HUES6 (cell line): ENCODE measurements around the gene PDCD10.

Source experiments
- H3K27ac ChIP-seq: 2 replicates; pipeline ENCODE4 v1.7.0; 2013; ENCODE audit warnings: low read depth, mild to moderate bottlenecking, low read length, inconsistent platforms
- H3K27me3 ChIP-seq: 2 replicates; pipeline ENCODE4 v1.6.1; 2013; ENCODE audit warnings: low read length; ENCODE audit not compliant: control insufficient read depth, insufficient read depth
- H3K36me3 ChIP-seq: 2 replicates; pipeline ENCODE4 v1.6.1; 2013; ENCODE audit warnings: low read length; ENCODE audit not compliant: control insufficient read depth, insufficient read depth
- H3K4me1 ChIP-seq: 2 replicates; pipeline ENCODE4 v1.6.1; 2013; ENCODE audit warnings: low read length; ENCODE audit not compliant: control insufficient read depth, insufficient read depth
- H3K4me3 ChIP-seq: 2 replicates; pipeline ENCODE4 v1.5.1; 2013; ENCODE audit warnings: low read depth, low read length
- H3K9ac ChIP-seq: one replicate; pipeline ENCODE4 v1.6.1; 2013; ENCODE audit warnings: mild to moderate bottlenecking, low read length
- H3K9me3 ChIP-seq: 2 replicates; pipeline ENCODE4 v1.6.1; 2013; ENCODE audit warnings: low read depth, low read length; ENCODE audit not compliant: control insufficient read depth, insufficient read depth

The PDCD10 gene

DNA sequence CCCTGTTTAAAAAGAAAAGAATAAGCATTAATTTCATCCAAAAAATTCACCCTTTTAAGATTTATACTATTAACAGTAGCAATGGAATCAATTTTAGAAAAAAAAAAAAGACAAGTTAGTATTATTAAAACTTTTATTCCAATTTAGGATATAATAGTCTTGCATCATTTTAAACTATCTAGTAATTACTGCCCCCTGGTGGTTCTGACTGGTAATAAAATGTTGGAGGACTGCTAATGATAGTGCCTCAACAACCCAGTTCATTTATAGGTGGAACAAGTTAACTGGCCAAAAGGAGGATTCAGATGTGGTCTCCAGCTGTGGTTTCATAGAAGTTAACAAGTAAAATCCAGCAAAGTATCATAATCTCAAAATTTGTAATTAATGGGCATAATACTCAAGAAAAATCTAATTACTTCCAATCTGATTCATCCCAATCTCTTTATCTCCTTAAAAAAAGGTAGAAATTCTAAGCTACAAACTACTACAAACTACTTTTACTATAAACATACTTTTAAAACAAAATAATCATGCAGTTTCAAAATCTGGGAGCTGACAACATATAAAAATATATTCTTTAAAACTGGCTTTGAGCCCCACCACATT, 50.2 kb downstream of the PDCD10 start:
- Histone ChIP-seq H3K36me3 (peaks cover 40% of the 10 kb centered on the region), H3K9ac (no peak overlapping the region), H3K4me3 (no peak overlapping the region), H3K4me1 (peaks cover 3% of the 10 kb centered on the region; the same call in 1 of the 2 replicates), H3K27me3 (no peaks in the 10 kb centered on the region), H3K27ac (0 out of 2 replicates have a peak overlapping the region, but pooled peaks have one; percentile 47), H3K9me3 (no peaks in the 10 kb centered on the region)

- Histone ChIP-seq H3K4me1 (no peaks in the 10 kb centered on the region), H3K4me3 (no peak overlapping the region), H3K9me3 (peaks cover 6% of the 10 kb centered on the region), H3K36me3 (peaks cover 70% of the 10 kb centered on the region), H3K9ac (no peak overlapping the region), H3K27ac (no peak overlapping the region), H3K27me3 (no peaks in the 10 kb centered on the region)
Measured at GRCh38 chr3:167679526-167679925, 55.2 kb downstream of the PDCD10 start.

GRCh38 chr3:167675848-167676247, 58.8 kb downstream of the PDCD10 start:
- Histone ChIP-seq H3K4me3 (no peak overlapping the region), H3K27me3 (no peaks in the 10 kb centered on the region), H3K36me3 (peaks cover 68% of the 10 kb centered on the region), H3K27ac (no peak overlapping the region), H3K9ac (no peak overlapping the region), H3K9me3 (peaks cover 6% of the 10 kb centered on the region), H3K4me1 (no peaks in the 10 kb centered on the region)

DNA sequence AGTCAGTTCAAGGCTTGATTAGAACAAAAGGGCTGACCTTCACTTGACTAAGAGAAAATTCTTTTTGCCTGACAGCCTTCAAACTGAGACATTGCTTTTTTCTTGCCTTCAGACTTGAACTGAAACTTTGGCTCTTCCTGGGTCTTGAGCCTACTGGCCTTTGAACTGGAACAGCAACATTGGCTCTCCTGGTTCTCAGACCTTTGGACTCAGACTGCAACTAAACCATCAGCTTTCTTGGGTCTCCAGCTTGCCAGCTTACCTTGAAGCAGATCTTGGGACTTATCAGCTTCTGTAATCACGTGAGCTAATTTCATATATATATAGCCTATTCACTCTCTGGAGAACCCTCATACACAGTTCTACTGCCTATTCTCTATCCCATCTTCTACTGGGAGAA, 61.5 kb downstream of the PDCD10 start:
- peaks cover 48% of the 10 kb centered on the region for H3K36me3 ChIP-seq
- H3K27ac ChIP-seq = no peak overlapping the region
- no peaks in the 10 kb centered on the region for H3K27me3 ChIP-seq
- peaks cover 6% of the 10 kb centered on the region for H3K9me3 ChIP-seq
- H3K4me3 ChIP-seq = no peak overlapping the region
- H3K9ac ChIP-seq = no peak overlapping the region
- H3K4me1 ChIP-seq = no peaks in the 10 kb centered on the region

DNA sequence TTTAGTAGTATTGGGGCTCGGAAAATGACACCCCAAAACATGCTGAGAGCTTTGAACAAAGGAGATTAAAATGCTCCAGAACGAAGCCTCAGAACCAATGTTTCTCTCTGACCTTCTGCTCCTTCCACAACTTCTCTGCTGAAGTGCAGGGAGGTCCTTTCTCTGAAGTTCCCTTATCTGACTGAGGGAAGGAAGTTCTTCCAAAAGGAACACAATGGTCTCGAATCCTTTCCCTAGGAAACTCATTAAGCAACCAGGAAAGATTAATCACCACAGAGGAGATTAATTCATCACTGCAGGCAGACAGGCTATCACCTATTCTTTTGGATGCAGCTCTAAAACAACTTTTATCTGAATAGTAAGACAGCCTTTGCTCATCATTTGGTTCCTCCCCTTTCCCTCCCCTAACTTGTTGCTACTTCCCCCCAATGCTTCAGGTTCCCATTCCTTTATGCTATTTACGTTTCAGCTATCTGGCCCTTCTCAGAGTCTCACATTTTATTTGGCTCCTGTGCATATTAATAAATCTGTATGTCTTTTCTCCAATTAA, 62.7 kb downstream of the PDCD10 start:
- H3K27ac ChIP-seq = no peak overlapping the region
- H3K4me3 ChIP-seq = no peak overlapping the region
- H3K9me3 ChIP-seq = peaks cover 6% of the 10 kb centered on the region
- H3K27me3 ChIP-seq = no peaks in the 10 kb centered on the region
- no peaks in the 10 kb centered on the region for H3K4me1 ChIP-seq
- no peak overlapping the region for H3K9ac ChIP-seq
- peaks cover 44% of the 10 kb centered on the region for H3K36me3 ChIP-seq

GRCh38 chr3:167669699-167670098, 65.0 kb downstream of the PDCD10 start:
- H3K4me3 ChIP-seq = no peak overlapping the region
- no peaks in the 10 kb centered on the region for H3K9me3 ChIP-seq
- H3K4me1 ChIP-seq = no peaks in the 10 kb centered on the region
- no peak overlapping the region for H3K9ac ChIP-seq
- H3K27me3 ChIP-seq = no peaks in the 10 kb centered on the region
- H3K27ac ChIP-seq = 0 out of 2 replicates have a peak overlapping the region, but pooled peaks have one; percentile 4
- H3K36me3 ChIP-seq = peaks cover 22% of the 10 kb centered on the region

DNA sequence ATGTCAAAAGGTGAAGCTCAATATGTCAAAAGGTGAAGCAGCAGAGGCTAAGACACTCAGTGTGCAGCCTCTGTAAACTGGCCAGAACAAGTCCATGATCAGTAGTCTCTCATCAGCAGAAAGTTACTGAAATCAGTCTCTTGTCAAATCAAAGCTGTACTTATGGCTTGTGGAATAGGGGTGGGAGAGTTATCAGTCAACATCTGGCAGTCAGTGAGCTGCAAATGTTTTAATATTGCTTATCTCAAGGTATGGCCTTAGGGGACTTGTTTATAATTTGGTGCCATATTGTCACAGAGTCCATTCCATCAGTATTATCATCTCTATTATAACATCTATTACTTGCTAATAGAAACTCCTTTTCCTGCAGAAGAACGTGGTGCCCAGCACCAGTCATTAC, 66.0 kb downstream of the PDCD10 start:
- no peak overlapping the region for H3K4me3 ChIP-seq
- H3K27ac ChIP-seq = no peak overlapping the region
- no peaks in the 10 kb centered on the region for H3K27me3 ChIP-seq
- H3K36me3 ChIP-seq = peaks cover 12% of the 10 kb centered on the region
- H3K4me1 ChIP-seq = no peaks in the 10 kb centered on the region
- H3K9me3 ChIP-seq = no peaks in the 10 kb centered on the region
- H3K9ac ChIP-seq = no peak overlapping the region

GRCh38 chr3:167666563-167666962, 68.1 kb downstream of the PDCD10 start:
- Histone ChIP-seq H3K4me3 (no peak overlapping the region), H3K27me3 (no peaks in the 10 kb centered on the region), H3K27ac (no peak overlapping the region), H3K9ac (no peak overlapping the region), H3K36me3 (no peaks in the 10 kb centered on the region), H3K9me3 (no peaks in the 10 kb centered on the region), H3K4me1 (no peaks in the 10 kb centered on the region)

DNA sequence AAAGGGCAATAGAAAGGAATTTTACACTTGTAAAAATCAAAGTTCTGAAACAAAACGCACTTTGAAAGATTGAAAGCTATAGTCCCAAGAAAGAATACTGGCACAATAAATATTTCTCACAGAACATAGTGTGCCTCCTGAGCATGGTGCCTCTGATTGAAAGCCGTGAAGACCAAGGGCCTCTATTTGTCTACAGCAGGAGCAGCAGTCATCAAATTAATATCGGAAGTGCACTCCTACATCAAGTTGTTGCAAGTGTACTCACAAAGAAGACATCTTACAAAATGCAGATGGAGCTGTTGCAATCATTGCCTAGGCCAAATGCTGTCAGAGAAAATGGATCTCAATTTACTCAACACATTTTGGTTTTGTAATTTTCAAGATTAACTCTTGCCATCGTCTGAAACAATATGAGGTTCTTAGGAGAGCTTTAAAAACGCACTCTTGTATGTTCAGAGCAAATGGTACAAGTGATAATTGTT, 71.7 kb downstream of the PDCD10 start:
- Histone ChIP-seq H3K27ac (no peak overlapping the region), H3K9ac (no peak overlapping the region), H3K27me3 (no peaks in the 10 kb centered on the region), H3K36me3 (no peaks in the 10 kb centered on the region), H3K4me3 (no peak overlapping the region), H3K4me1 (peaks cover 1% of the 10 kb centered on the region; the same call in 1 of the 2 replicates), H3K9me3 (no peaks in the 10 kb centered on the region)

- Histone ChIP-seq H3K27ac (peak overlapping the region; percentile 15; the same call in 1 of the 2 replicates), H3K9me3 (no peaks in the 10 kb centered on the region)
Measured at GRCh38 chr3:167657684-167658225, 76.9 kb downstream of the PDCD10 start.

DNA sequence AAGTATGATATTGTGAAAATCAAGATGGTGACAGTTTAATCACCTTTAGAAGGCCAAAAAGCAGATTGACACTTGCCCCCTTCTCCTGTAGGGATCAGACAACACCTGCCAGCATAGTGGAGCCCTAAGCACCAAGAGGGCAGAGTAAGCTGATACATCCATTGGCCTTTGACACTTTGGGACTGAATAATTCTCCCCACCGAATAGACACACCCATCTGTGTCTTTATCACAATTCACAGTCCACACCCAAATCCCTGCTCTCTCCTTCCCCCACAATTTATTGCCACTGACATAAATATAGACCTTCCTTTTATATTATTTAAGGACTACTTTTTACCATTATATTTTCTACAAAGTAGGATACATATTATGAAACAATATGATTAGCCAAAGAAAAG, 77.9 kb downstream of the PDCD10 start:
- Histone ChIP-seq H3K4me3 (no peak overlapping the region), H3K9me3 (no peaks in the 10 kb centered on the region), H3K36me3 (no peaks in the 10 kb centered on the region), H3K27ac (no peak overlapping the region), H3K4me1 (peaks cover 22% of the 10 kb centered on the region), H3K9ac (no peak overlapping the region), H3K27me3 (no peaks in the 10 kb centered on the region)

More at GRCh38 chr3:167657684-167658225, 76.9 kb downstream of the PDCD10 start:
- H3K4me1 ChIP-seq = peaks cover 18% of the 10 kb centered on the region
- no peak overlapping the region for H3K4me3 ChIP-seq
- no peak overlapping the region for H3K9ac ChIP-seq
- no peaks in the 10 kb centered on the region for H3K36me3 ChIP-seq
- H3K27me3 ChIP-seq = no peaks in the 10 kb centered on the region
